Uterus (tissue), 4 donors: Measurements from ENCODE around the gene PDXP. TPM values are rescaled to one million over a fixed set of nuclear protein-coding genes. Genes with fewer than 3 reads are reported as not detected.

ENCODE experiments used
- DNase-seq, 2 donors: peaks; one replicate each; pipeline ENCODE4 v3.0.0-alpha.2; 2019 to 2020
- H3K27ac ChIP-seq, 2 donors: fragments of 200-600 bp; sonication (generic); 1 replicate in 1 of 2; 2 replicates in 1 of 2; pipeline ENCODE4 v1.5.1; 2016 to 2018
- H3K27me3 ChIP-seq, 2 donors: fragments of 200-600 bp; sonication (generic); one replicate each; pipeline ENCODE4 v1.5.1; 2018 to 2019; ENCODE audit warnings: control low read depth in 1 of 2
- H3K36me3 ChIP-seq, 2 donors: fragments of 200-600 bp; sonication (generic); one replicate each; pipeline ENCODE4 v1.5.1; 2019; ENCODE audit warnings: control low read depth in 1 of 2
- H3K4me1 ChIP-seq, 2 donors: fragments of 200-600 bp; sonication (generic); one replicate each; pipeline ENCODE4 v1.5.1; 2018 to 2019; ENCODE audit warnings: control low read depth in 1 of 2
- H3K4me3 ChIP-seq, 2 donors: fragments of 200-600 bp; sonication (generic); 1 replicate in 1 of 2; 2 replicates in 1 of 2; pipeline ENCODE4 v1.5.1; 2018 to 2019; ENCODE audit warnings: mild to moderate bottlenecking in 1 of 2
- H3K9me3 ChIP-seq, 2 donors: fragments of 200-600 bp; sonication (generic); one replicate each; pipeline ENCODE4 v1.5.1; 2019; ENCODE audit warnings: control low read depth in 1 of 2
- POLR2A ChIP-seq, 2 donors: fragments of 450-650 bp; IDR thresholded peaks; one replicate each; pipeline ENCODE4 v1.6.1; 2016; ENCODE audit warnings: antibody characterized with exemption in 2 of 2, mild to moderate bottlenecking in 1 of 2, moderate library complexity in 1 of 2
- intact Hi-C: fragments of 100-400 bp; cut with DNase I; formaldehyde crosslinking; loops from one replicate; pipeline ENCODE4 v1.15.1; 2023; ENCODE audit warnings: low total_unique reads
- total RNA-seq, 4 donors: library from RNA; depleted of rRNA in 3 of 4; stranded (reverse); fragments of >200 nt in 3 of 4; gene quantifications; one replicate each; pipeline versions ENCODE4 v1.1.0 to v1.2.4, GENCODE V29; 2014 to 2023
- TF ChIP-seq, protein P1 (sequence below), 4 experiments: fragments of 200-600 bp in 2 of 4; fragments of 450-650 bp in 2 of 4; sonication (generic) in 2 of 4; IDR thresholded peaks; one replicate each; pipeline ENCODE4 v1.5.1; 2016 to 2019; ENCODE audit warnings: antibody characterized with exemption in 4 of 4, mild to moderate bottlenecking in 2 of 4, moderate library complexity in 1 of 4
- donor health status: DM: yes; HTN: yes; CAD: no.

PDXP gene
- total RNA-seq, 4 donors from 2014 or later = 0.88 to 10.7 (median 3.7) TPM

DNA sequence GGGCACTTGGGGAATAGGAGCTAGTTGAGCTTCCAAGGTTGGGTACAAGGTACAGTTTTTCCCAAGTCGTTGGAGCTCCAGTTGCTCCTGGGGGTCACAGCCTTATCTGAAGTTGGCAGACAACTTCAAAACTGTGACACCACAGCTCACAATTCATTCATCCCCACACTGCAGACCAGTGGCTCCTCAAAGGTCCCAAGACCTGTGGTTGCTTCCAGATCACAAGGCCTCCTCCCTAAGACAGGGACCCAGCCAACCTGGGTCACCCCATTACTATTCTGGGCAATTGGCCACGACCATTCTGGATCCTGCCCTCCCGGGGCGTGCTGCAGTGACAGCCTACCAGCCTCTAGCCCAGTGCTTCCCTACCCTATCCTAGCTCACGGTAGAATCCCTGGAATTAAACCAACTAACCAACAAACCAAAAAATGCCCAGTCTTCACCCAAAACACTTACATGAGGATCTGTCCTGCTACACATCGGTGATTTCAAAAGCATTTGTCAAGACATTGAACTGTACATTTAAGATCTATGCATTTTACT, 862 bp upstream of the PDXP start:
- Histone ChIP-seq H3K9me3 (no peaks in the 10 kb centered on the region), H3K27ac (peak overlapping the region; percentile 81), H3K27me3 (no peaks in the 10 kb centered on the region), H3K4me1 (peaks cover 0 to 11% of the 10 kb centered on the region in 2 donors), H3K4me3 (peak overlapping the region; percentile 27 to 42), H3K36me3 (no peaks in the 10 kb centered on the region)
- no peak for TF ChIP-seq POLR2A (IDR thresholded peaks at IDR 0.05)
- TF ChIP-seq, protein P1, sequence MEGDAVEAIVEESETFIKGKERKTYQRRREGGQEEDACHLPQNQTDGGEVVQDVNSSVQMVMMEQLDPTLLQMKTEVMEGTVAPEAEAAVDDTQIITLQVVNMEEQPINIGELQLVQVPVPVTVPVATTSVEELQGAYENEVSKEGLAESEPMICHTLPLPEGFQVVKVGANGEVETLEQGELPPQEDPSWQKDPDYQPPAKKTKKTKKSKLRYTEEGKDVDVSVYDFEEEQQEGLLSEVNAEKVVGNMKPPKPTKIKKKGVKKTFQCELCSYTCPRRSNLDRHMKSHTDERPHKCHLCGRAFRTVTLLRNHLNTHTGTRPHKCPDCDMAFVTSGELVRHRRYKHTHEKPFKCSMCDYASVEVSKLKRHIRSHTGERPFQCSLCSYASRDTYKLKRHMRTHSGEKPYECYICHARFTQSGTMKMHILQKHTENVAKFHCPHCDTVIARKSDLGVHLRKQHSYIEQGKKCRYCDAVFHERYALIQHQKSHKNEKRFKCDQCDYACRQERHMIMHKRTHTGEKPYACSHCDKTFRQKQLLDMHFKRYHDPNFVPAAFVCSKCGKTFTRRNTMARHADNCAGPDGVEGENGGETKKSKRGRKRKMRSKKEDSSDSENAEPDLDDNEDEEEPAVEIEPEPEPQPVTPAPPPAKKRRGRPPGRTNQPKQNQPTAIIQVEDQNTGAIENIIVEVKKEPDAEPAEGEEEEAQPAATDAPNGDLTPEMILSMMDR (IDR thresholded peaks at IDR 0.05) = no peak
- no peak for DNase-seq
- intact Hi-C loops = no loop called here

DNA sequence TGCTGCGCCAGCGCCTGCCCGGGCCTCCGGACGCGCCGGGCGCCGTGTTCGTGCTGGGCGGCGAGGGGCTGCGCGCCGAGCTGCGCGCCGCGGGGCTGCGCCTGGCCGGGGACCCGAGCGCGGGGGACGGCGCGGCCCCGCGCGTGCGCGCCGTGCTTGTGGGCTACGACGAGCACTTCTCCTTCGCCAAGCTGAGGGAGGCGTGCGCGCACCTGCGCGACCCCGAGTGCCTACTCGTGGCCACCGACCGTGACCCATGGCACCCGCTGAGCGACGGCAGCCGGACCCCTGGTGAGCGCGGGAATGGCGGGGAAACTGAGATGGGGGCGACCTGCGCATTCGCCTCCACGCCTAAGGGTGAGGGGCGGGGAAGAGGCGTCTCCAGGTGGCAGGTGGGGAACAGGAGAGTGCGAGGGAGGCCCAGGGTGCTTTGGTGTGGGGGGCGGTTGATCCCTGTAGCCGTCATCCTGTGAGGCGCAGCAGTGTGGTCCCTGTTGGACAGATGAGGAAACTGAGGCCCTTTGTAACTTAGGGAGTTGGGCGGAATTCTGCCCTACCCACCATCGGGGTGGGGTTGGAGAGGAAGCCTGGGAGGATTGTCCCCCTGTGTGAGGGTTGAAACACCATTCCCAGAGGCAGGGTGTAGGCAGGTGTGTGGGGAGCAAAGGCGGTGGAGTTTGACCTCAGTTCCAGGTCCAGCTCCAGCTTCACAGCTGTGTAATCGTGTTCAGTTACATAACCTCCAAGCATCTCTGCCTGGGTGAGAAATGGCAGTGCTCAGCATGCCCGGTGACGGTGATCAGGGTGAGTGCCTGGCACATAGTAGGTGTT, 758 bp downstream of the PDXP start:
- intact Hi-C loops = no loop called here
- no peak for DNase-seq
- Histone ChIP-seq H3K4me1 (peaks cover 0 to 11% of the 10 kb centered on the region in 2 donors), H3K9me3 (no peaks in the 10 kb centered on the region), H3K36me3 (no peaks in the 10 kb centered on the region), H3K4me3 (peak overlapping the region; percentile 51 to 68), H3K27ac (peak overlapping the region; percentile 36 to 42), H3K27me3 (no peaks in the 10 kb centered on the region)
- TF ChIP-seq POLR2A (IDR thresholded peaks at IDR 0.05) = no peak
- TF ChIP-seq, protein P1 (IDR thresholded peaks at IDR 0.05) = no peak

DNA sequence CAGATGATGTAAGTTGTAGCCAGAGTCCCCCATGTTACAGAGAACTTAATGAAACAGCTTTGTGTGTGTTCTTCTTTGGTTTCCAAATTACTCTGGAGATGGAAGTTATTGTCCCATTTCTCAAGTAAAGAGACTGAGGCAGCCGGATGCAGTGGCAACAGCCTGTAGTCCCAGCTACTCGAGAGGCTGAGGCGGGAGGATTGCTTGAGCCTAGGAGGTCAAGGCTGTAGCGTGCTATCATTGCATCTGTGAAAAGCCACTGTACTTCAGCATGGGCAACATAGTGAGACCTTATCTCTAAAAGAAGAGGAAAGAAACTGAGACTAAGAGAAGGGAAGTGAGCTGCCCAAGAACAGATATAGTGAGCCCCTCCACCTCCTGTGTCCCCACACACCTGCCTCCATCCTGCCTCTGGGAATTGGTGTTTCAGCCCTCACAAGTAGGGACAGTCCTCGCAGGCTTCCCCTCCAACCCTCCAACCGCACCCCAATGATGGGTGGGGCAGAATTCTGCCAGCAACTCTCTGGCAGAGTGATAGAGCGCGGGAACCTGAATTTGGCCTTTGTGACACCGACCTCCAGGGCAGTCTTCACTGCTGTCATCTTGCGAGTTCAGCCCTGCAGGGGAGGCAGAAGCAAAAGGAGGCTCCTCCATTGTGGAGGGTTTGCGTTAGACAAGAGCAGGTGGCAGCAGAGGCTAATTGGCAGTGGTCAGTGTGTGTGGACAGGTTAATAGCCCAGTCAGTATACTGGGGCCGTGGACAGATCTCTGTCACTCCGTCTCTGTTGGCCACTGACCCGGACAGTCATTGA, 1.6 kb downstream of the PDXP start:
- no peaks in the 10 kb centered on the region for H3K9me3 ChIP-seq
- TF ChIP-seq POLR2A (IDR thresholded peaks at IDR 0.05) = no peak
- TF ChIP-seq, protein P1 (IDR thresholded peaks at IDR 0.05) = no peak
- peak overlapping the region; percentile 29 to 61 for H3K27ac ChIP-seq
- no peak overlapping the region for H3K4me3 ChIP-seq
- no peak for DNase-seq
- no peaks in the 10 kb centered on the region for H3K27me3 ChIP-seq
- peaks cover 0 to 11% of the 10 kb centered on the region in 2 donors for H3K4me1 ChIP-seq
- intact Hi-C loops = no loop called here
- H3K36me3 ChIP-seq = no peaks in the 10 kb centered on the region

DNA sequence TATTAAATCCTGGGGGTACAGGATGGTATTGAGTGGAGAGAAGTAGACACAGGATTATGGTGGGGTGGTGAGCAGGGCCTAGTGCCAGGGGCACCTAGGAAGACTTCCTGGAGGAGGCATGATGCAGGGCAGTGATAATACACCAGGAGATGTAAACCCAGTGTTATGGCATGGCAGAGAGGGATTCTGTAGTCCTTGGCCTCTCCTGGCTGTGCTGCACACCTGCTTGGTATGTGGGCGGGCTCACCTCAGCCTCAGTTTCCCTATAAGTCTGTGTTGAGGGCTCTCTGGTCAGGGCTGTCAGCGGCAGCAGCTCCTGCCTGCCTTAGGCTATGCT, 2.2 kb downstream of the PDXP start:
- intact Hi-C loops = no loop called here

More for the DNA sequence above, 2.2 kb downstream of the PDXP start:
- Histone ChIP-seq H3K4me1 (peaks cover 0 to 11% of the 10 kb centered on the region in 2 donors), H3K4me3 (no peak overlapping the region), H3K27ac (peak overlapping the region; percentile 61 to 81), H3K9me3 (no peaks in the 10 kb centered on the region), H3K36me3 (no peaks in the 10 kb centered on the region), H3K27me3 (no peaks in the 10 kb centered on the region)
- no peak for DNase-seq
- no peak for TF ChIP-seq POLR2A (IDR thresholded peaks at IDR 0.05)
- TF ChIP-seq, protein P1 (IDR thresholded peaks at IDR 0.05) = no peak
